Activated naive CD4-positive, alpha-beta T cell treated with anti-CD3 and anti-CD28 coated beads, Interleukin-2, amount 50 U/mL, for 24 hours (primary cell): ENCODE data around the gene ACP2.
A peak's percentile ranks its signal among the peaks of the same experiment; 100 is the strongest.
"Not testable (repeated sequence)": the region's sequence is repeated elsewhere in the genome, so short reads cannot be mapped to it uniquely, and the experiment has no call there.

Experiments used
- H3K27ac Mint-ChIP-seq: one replicate; pipeline ENCODE4 v1.8.0; 2021; ENCODE audit warnings: mild to moderate bottlenecking, mixed read lengths
- H3K27me3 Mint-ChIP-seq: one replicate; pipeline ENCODE4 v1.8.0; 2021; ENCODE audit warnings: mixed read lengths
- H3K36me3 Mint-ChIP-seq: one replicate; pipeline ENCODE4 v1.8.0; 2021; ENCODE audit warnings: mixed read lengths
- H3K4me1 Mint-ChIP-seq: one replicate; pipeline ENCODE4 v1.8.0; 2021; ENCODE audit warnings: mixed read lengths
- H3K4me3 Mint-ChIP-seq: one replicate; pipeline ENCODE4 v1.8.0; 2021; ENCODE audit warnings: mild to moderate bottlenecking, mixed read lengths
- H3K9me3 Mint-ChIP-seq: one replicate; pipeline ENCODE4 v1.8.0; 2021; ENCODE audit warnings: mixed read lengths

ACP2 gene

DNA sequence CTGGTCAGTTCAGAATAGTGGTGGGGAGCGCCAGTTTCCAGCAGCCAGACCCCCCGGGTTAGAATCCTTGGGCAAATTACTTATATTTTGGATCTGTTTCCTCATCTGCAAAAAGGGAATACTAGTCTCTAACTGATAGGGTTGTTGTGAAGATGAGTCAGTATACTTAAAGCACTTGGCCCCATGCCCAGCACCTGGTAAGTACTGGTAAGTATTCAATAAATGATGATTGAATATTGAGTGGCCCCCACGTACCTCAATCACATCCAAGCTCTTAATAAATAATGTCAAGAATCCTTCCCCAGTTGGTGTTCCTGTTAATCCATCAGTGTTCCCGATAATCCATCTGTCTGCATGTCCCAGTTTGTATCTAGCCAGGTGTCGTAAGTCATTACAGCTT is 12.1 kb downstream of the ACP2 start:
- H3K27ac Mint-ChIP-seq, result peak overlapping the region; percentile 25
- H3K4me3 Mint-ChIP-seq, result no peak overlapping the region

DNA sequence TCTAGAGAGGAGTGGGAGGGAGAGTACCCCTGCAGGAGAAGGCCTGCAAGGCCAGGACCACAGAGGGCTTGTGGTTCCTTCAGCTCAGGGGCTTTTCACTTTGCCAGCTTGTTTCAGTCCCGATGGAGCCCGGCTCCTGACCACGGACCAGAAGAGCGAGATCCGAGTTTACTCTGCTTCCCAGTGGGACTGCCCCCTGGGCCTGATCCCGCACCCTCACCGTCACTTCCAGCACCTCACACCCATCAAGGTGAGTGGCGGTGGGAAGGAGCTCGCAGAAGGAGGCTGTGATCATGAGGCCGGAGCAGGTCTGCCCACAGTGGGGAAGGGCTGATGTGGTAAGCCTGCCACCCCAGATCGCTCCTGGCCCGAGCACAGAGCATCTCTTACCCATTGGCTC is 13.5 kb downstream of the ACP2 start:
- H3K9me3 Mint-ChIP-seq, result no peaks in the 10 kb centered on the region
- no peak overlapping the region for H3K27ac Mint-ChIP-seq
- H3K4me3 Mint-ChIP-seq, result peak overlapping the region; percentile 51

More for the DNA sequence above, 12.1 kb downstream of the ACP2 start:
- H3K9me3 Mint-ChIP-seq, result no peaks in the 10 kb centered on the region
- H3K27me3 Mint-ChIP-seq, result no peaks in the 10 kb centered on the region
- H3K36me3 Mint-ChIP-seq, result peaks cover 9% of the 10 kb centered on the region
- H3K4me1 Mint-ChIP-seq, result peaks cover 33% of the 10 kb centered on the region

DNA sequence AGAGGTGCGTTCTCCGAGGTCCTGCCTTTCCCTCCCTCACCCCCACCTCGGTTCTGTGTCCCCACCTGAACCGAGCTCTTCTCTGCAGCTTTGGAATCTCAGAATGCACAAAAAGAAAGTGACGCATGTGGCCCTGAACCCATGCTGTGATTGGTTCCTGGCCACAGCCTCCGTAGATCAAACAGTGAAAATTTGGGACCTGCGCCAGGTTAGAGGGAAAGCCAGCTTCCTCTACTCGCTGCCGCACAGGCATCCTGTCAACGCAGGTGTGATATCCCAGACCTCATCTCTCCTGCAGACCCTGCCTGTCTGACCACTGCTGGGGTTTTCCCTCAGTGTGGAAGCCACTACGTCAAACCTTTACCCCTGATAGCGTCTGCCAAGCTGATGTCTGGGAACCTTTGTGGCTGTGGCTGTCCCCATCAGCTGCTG is 13.9 kb downstream of the ACP2 start:
- Mint-ChIP-seq H3K4me3 (peak overlapping the region; percentile 51), H3K36me3 (peaks cover 7% of the 10 kb centered on the region), H3K9me3 (no peaks in the 10 kb centered on the region), H3K27ac (peak overlapping the region; percentile 73), H3K4me1 (peaks cover 33% of the 10 kb centered on the region), H3K27me3 (no peaks in the 10 kb centered on the region)

More for the DNA sequence above, 13.5 kb downstream of the ACP2 start:
- Mint-ChIP-seq H3K4me1 (peaks cover 33% of the 10 kb centered on the region), H3K27me3 (no peaks in the 10 kb centered on the region), H3K36me3 (peaks cover 7% of the 10 kb centered on the region)

DNA sequence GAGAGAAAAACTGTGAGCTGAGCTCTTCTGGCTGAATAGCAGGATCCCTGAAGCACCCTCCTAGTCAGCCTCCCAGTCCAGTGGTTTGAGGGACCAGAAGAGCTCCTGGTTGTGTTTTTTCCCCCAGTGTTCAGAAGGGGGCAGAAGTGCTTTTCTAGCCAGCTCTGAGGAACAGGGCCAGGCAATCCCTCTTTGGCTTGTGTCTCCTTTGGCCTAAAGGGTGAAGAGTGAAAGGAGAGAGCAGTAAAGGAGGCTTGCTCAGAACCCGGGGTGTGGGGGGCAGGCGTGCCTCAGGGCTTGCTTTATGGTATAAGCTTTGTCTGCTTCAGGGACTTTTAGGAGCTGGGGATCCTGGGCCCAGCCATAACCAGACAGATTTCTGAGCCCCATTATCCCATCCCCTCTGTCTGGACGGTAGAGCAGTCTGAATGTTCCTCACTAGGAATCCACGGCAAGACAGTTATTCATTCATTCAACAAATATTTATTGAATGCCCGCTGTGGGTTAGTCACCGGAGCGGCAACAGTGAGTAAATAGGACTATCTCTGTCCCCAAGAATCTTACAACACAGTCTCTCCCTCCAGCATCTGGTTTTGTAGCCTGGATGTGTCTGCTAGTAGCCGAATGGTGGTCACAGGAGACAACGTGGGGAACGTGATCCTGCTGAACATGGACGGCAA is 14.5 kb downstream of the ACP2 start:
- peak overlapping the region; percentile 73 for H3K27ac Mint-ChIP-seq

DNA sequence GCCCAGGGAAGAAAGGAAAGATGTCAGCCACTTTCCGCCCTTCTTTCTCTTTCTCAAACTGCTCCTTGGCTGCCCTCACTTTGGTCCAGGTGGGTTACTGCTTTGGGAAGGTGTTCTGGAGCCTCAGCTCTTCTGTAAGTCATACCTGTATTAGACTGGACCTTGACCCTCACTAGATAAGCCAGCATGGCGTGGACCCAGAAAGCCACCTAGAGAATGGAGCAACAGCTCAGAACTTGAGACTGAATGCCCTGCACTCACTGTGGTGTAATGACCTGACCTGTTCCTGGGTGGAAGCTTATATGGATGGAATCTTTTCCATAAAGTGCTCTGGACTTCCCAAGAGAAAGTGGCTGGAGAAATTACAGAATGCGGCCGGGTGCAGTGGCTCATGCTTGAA is 15.6 kb downstream of the ACP2 start:
- H3K4me1 Mint-ChIP-seq, result peaks cover 39% of the 10 kb centered on the region
- H3K27ac Mint-ChIP-seq, result no peak overlapping the region
- H3K4me3 Mint-ChIP-seq, result no peak overlapping the region
- no peaks in the 10 kb centered on the region for H3K9me3 Mint-ChIP-seq
- H3K27me3 Mint-ChIP-seq, result no peaks in the 10 kb centered on the region
- H3K36me3 Mint-ChIP-seq, result peaks cover 13% of the 10 kb centered on the region

More for the DNA sequence above, 14.5 kb downstream of the ACP2 start:
- Mint-ChIP-seq H3K36me3 (peaks cover 10% of the 10 kb centered on the region), H3K4me1 (peaks cover 36% of the 10 kb centered on the region), H3K4me3 (peak overlapping the region; percentile 51), H3K9me3 (no peaks in the 10 kb centered on the region), H3K27me3 (no peaks in the 10 kb centered on the region)

DNA sequence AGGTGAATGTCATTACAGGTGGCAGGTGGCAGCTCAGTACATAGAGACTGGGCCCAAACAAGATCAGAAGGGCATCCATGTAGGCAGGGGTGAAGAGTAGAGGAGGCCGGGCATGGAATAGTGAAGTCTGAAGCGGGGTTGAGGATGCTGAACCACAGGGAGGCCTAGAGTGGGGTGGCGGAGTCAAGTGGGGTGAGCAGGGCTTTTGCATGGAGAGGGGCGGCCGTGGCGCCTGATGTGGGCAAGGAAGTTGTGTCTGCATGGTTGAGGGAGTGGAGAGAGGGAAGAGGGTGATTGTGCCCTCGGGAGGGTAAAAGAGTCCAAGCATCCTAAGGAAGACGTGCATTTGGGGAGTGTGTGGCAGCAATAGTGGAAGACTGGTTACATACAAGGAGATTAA is 19.5 kb downstream of the ACP2 start:
- peak overlapping the region; percentile 47 for H3K27ac Mint-ChIP-seq
- H3K36me3 Mint-ChIP-seq, result peaks cover 16% of the 10 kb centered on the region
- H3K27me3 Mint-ChIP-seq, result no peaks in the 10 kb centered on the region
- no peaks in the 10 kb centered on the region for H3K9me3 Mint-ChIP-seq
- H3K4me1 Mint-ChIP-seq, result peaks cover 24% of the 10 kb centered on the region
- no peak overlapping the region for H3K4me3 Mint-ChIP-seq

DNA sequence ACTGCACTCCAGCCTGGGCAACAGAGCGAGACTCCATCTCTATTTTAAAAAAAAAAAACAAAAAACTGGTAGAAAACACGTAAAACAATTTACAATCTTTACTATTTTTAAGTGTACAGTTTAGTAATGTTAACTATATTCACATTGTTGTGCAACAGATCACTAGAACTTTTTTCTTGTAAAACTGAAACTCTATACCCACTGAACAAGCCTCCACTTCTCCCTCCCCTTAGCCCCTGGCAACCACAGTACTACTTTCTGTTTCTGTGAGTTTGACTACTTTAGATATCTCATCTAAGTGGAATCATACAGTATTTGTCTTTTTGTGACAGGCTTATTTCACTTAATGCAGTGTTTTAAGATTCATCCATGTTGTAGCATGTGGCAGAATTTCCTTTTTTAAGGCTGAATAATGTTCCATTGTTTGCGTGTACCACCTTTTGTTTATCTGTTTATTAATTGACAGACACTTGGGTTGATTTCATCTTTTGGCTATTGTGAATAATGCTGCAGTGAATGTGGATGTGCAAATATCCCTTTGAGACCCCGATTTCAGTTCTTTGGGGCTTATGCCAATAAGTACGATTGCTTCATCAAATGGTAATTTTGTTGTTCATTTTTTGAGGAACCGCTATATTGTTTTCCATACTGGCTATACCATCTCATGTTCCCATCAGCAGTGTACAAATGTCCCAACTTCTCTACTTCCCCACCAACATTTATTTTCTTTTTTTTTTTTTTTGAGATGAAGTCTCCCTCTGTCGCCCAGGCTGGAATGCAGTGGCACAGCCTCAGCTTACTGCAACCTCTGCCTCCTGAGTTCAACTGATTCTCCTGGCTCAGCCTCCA is 22.8 kb downstream of the ACP2 start:
- H3K4me1 Mint-ChIP-seq, result peaks cover 28% of the 10 kb centered on the region
- peaks cover 17% of the 10 kb centered on the region for H3K36me3 Mint-ChIP-seq
- H3K4me3 Mint-ChIP-seq, result no peak overlapping the region
- no peaks in the 10 kb centered on the region for H3K9me3 Mint-ChIP-seq
- peak overlapping the region; percentile 47 for H3K27ac Mint-ChIP-seq
- no peaks in the 10 kb centered on the region for H3K27me3 Mint-ChIP-seq

DNA sequence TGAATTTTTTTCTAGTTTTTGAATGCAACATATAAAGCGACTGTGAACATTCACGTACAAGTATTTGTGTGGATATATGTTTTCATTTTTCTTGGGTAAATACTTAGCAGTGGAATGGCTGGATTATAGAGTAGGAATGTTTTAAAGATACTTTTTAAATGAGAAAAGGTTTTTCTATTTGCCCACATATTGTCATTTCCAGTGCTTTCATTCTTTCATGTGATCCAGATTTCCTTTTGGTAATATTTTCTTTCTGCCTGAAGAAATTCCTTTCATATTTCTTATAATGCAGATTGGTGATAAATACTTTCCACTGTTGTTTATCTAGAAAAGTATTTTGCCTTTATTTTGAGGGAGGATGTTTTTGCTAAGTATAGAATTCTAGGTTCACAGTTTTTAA is 25.9 kb downstream of the ACP2 start:
- Mint-ChIP-seq H3K9me3 (no peaks in the 10 kb centered on the region), H3K36me3 (peaks cover 16% of the 10 kb centered on the region)

DNA sequence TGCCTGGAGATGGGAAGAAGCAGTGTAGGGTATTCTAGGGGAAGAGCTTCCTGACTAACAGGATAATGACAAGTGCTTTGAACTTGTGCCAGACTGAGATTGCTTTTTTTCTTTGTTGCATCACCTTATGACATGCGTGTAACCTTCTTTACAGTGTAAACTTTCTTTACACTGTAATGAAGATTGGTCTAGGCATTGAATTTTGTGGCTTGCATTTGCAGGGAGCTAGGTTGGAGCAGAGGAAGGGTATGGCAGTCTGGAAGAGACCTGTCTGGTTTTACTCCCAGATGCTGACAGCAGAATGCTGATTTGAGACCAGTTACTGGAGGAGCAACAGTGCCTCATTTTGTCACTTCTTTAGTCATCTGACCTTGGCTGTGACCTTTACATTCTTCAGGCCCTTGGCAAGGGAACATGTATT is 28.2 kb downstream of the ACP2 start:
- H3K9me3 Mint-ChIP-seq, result no peaks in the 10 kb centered on the region
- H3K4me1 Mint-ChIP-seq, result peaks cover 50% of the 10 kb centered on the region
- H3K4me3 Mint-ChIP-seq, result peak overlapping the region; percentile 0
- peaks cover 19% of the 10 kb centered on the region for H3K36me3 Mint-ChIP-seq
- H3K27me3 Mint-ChIP-seq, result no peaks in the 10 kb centered on the region
- peak overlapping the region; percentile 37 for H3K27ac Mint-ChIP-seq

More for the DNA sequence above, 25.9 kb downstream of the ACP2 start:
- Mint-ChIP-seq H3K4me3 (no peak overlapping the region), H3K4me1 (peaks cover 45% of the 10 kb centered on the region), H3K27me3 (no peaks in the 10 kb centered on the region), H3K27ac (peak overlapping the region; percentile 65)

DNA sequence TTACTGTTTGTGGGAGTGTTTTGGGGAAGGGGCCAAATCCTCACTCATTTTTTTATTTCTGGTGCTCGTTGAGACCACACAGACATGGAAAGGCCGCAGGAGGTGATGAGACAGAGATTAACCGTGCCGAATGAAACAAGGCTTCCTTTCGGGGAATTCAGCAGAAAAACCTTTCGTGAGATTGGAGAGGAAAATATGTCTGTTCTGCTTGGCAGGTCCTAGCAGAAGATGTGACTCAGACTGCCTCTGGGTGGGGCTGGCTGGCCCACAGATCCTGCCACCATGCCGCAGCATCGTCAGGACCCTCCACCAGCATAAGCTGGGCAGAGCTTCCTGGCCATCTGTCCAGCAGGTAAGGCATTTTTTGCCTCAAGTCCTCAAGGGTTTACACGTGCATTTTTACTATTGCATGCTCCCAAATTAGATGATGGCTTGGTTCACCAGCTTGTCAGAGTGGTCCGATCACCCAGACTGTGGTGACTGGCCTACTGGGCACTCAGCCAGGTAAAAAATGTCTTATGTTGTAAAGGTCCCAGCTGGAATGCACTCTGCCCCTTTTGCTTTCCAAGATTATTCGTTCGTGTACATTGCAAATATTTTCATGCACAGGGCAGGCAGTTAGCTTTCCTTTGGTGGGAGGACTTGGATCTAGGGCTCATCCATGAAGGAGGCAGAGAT is 32.4 kb downstream of the ACP2 start:
- H3K36me3 Mint-ChIP-seq, result peaks cover 14% of the 10 kb centered on the region
- H3K9me3 Mint-ChIP-seq, result no peaks in the 10 kb centered on the region
- H3K27ac Mint-ChIP-seq, result peak overlapping the region; percentile 100
- H3K4me1 Mint-ChIP-seq, result peaks cover 44% of the 10 kb centered on the region
- H3K4me3 Mint-ChIP-seq, result peak overlapping the region; percentile 100
- no peaks in the 10 kb centered on the region for H3K27me3 Mint-ChIP-seq

DNA sequence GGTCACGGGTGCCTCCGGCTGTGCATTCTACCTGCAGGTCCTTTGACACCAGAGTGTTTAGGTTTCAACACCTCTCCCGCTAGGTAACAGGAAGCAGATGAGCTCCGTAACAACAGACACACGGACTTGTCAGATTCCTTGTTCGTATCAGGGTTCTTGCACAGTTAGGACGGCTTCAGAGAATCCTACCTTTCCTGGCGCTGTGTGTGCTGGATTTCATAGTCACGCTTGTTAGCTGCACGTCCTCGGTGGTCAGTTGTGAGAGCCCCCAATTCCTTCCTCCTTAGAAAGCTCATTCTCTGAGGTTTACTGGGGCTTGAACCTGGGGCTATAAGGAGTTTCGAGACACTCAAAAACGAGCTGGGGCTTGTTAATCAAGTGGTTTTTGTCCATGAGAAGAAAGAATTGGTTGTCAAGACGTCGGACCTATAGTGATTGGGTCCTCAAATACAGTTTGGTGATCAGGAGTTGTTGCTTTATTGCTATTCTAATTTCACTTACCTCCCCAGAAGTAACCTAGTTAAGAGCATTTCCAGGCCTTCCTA is 33.2 kb downstream of the ACP2 start:
- H3K36me3 Mint-ChIP-seq, result peaks cover 14% of the 10 kb centered on the region
- H3K4me1 Mint-ChIP-seq, result peaks cover 42% of the 10 kb centered on the region
- H3K9me3 Mint-ChIP-seq, result no peaks in the 10 kb centered on the region
- no peaks in the 10 kb centered on the region for H3K27me3 Mint-ChIP-seq
- peak overlapping the region; percentile 100 for H3K4me3 Mint-ChIP-seq
- H3K27ac Mint-ChIP-seq, result peak overlapping the region; percentile 100

DNA sequence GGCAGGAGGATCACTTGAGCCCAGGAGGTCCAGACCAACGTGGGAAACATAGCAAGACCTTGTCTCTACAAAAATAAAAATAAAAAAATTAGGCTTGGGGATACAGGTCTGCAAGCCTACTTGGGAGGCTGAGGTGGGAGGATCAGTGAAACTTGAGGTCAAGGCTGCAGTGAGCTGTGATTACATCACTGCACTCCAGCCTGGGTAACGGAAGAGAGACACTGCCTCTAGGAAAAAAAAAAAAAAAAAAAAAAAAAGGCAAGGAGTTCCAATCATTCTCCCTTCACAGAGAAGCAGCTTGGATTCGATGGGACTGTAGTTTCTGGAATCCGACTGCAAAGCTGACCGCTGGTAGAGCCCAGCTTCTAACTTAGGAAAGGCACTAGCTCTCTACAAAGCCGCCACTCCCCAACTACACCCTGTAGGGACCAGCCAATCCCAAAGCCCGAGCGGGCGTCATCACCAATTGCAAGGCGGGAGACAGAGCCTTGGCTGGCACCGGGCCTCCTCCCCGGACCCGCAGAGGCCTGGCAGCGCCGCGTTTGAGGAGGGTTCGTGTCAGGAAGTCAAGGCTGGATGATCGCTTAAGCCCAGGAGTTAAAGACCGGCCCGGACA is 34.6 kb downstream of the ACP2 start:
- Mint-ChIP-seq H3K27me3 (no peaks in the 10 kb centered on the region), H3K4me3 (peak overlapping the region; percentile 100), H3K4me1 (peaks cover 31% of the 10 kb centered on the region), H3K27ac (peak overlapping the region; percentile 100), H3K9me3 (no peaks in the 10 kb centered on the region), H3K36me3 (peaks cover 14% of the 10 kb centered on the region)

DNA sequence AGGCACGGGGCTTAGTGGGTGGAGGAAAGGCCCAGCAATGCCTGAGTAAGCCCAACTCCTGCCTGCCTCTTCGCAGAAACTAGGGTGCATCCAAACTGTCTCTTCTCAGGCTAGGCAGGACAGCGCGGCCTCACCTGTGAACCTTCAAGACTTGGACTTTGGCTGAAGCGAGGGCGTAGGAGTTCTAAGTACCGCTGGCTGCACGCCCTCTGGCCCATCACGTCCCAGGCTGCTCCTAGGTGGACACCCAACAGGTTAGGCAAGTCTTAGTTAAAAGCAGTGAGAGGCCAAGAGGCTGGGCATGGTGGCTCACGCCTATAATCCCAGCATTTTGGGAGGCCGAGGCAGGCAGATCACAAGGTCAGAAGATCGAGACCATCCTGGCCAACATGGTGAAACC is 35.7 kb downstream of the ACP2 start:
- H3K27ac Mint-ChIP-seq, result peak overlapping the region; percentile 17
- H3K9me3 Mint-ChIP-seq, result no peaks in the 10 kb centered on the region
- H3K36me3 Mint-ChIP-seq, result peaks cover 8% of the 10 kb centered on the region
- no peaks in the 10 kb centered on the region for H3K27me3 Mint-ChIP-seq
- no peak overlapping the region for H3K4me3 Mint-ChIP-seq
- H3K4me1 Mint-ChIP-seq, result peaks cover 24% of the 10 kb centered on the region

DNA sequence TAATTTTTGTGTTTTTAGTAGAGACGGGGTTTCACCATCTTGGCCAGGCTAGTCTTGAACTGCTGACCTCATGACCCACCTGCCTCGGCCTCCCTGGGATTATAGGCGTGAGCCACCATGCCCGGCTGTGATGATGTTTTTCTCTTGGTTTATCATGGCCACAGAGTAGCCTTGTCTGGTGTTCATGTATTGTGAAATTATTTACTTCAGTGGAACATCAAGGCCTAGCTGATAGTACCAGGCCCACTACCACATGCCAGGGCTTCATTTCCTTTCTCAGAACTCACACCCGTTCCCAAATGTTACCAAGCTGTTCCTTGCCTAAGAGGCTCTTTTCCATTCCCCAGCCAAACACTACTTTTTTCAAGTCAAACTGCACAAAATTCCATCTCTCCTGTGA is 40.0 kb downstream of the ACP2 start:
- Mint-ChIP-seq H3K9me3 (no peaks in the 10 kb centered on the region), H3K4me1 (peaks cover 2% of the 10 kb centered on the region), H3K36me3 (no peaks in the 10 kb centered on the region), H3K27ac (no peak overlapping the region), H3K27me3 (no peaks in the 10 kb centered on the region), H3K4me3 (no peak overlapping the region)

DNA sequence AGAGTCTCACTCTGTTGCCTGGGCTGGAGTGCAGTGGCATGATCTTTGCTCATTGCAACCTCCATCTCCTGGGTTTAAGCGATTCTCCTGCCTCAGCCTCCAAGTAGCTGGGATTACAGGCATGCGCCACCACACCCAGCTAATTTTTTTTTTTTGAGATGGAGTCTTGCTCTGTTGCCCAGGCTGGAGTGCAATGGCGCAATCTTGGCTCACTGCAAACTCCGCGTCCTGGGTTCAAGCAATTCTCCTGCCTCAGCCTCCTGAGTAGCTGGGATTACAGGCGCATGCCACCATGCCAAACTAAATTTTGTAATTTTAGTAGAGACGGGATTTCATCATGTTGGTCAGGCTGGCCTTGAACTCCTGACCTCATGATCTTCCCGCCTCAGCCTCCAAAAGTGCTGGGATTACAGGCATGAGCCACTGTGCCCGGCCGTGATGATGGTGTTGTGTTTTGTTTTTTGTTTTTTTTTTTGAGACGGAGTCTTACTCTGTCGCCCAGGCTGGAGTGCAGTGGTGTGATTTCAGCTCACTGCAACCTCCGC is 40.5 kb downstream of the ACP2 start:
- not testable (repeated sequence) for H3K9me3 Mint-ChIP-seq, H3K4me3 Mint-ChIP-seq, H3K27ac Mint-ChIP-seq, H3K4me1 Mint-ChIP-seq, H3K27me3 Mint-ChIP-seq, H3K36me3 Mint-ChIP-seq
